ENCODE results near the gene SCG5.

Gene SCG5

DNA sequence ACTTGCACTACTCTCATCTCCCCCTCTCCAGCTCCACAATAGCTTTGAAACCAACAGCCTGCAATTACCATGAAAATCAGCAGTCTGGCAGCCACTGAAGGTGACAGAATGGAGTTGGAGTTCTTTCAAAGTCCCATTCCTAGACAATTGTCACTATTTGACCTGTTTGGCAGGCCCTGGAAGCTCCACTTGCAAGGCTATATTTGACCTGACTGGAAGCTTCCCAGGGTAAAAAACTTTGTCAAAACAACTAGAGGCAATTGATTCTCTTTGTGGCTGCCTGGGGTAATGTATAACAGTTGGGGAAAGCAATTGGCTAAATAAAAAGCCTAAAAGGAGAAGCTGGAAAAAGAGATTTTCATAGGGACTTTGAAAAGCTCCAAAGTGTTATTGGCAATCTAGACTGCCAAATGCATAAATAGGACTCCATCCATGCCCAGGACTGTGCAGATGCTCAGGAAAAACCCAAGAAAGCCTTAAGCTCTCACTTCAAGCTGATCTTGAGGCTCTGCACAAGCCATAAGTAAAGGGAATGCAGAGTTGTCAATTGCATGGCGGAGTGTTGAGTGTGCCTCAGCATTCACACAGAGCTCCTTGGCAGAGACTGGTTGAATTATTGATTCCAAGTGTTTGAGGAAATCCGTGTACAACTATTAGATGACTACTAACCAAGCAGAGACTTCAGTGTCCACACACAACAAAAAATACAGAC lies 94.6 kb downstream of the SCG5 start:
- H3K36me3 ChIP-seq (ENCODE audit: low read depth) = no peaks in the 10 kb centered on the region
- H3K9me3 ChIP-seq (ENCODE audit: severe bottlenecking) = no peaks in the 10 kb centered on the region
- TF ChIP-seq CTCF (IDR thresholded peaks at IDR 0.05; ENCODE audit: poor library complexity, severe bottlenecking) = no peak
- no peak overlapping the region for H3K27ac ChIP-seq (ENCODE audit: poor library complexity, severe bottlenecking)
- H3K4me3 ChIP-seq (ENCODE audit: severe bottlenecking) = no peak overlapping the region
- H3K27me3 ChIP-seq (ENCODE audit: insufficient read depth, poor library complexity, severe bottlenecking) = no peaks in the 10 kb centered on the region
- DNase-seq (ENCODE audit: low spot score) (no peak), ATAC-seq (ENCODE audit: low read depth) (no peak)
- peaks cover under 1% of the 10 kb centered on the region for H3K4me1 ChIP-seq (ENCODE audit: insufficient read depth, poor library complexity, severe bottlenecking)

GRCh38 chr15:32736701-32737061 lies 95.2 kb downstream of the SCG5 start:
- no peaks in the 10 kb centered on the region for H3K4me1 ChIP-seq (ENCODE audit: insufficient read depth, poor library complexity, severe bottlenecking)
- no peak for DNase-seq (ENCODE audit: low spot score)
- H3K4me3 ChIP-seq (ENCODE audit: severe bottlenecking) = no peak overlapping the region
- no peak for TF ChIP-seq CTCF (IDR thresholded peaks at IDR 0.05; ENCODE audit: poor library complexity, severe bottlenecking)
- H3K9me3 ChIP-seq (ENCODE audit: severe bottlenecking) = peaks cover 2% of the 10 kb centered on the region
- H3K36me3 ChIP-seq (ENCODE audit: low read depth) = no peaks in the 10 kb centered on the region
- H3K27ac ChIP-seq (ENCODE audit: poor library complexity, severe bottlenecking) = no peak overlapping the region
- no peaks in the 10 kb centered on the region for H3K27me3 ChIP-seq (ENCODE audit: insufficient read depth, poor library complexity, severe bottlenecking)
- no peak for ATAC-seq (ENCODE audit: low read depth)

GRCh38 chr15:32737304-32737703 lies 95.8 kb downstream of the SCG5 start:
- H3K27me3 ChIP-seq (ENCODE audit: insufficient read depth, poor library complexity, severe bottlenecking) = no peaks in the 10 kb centered on the region
- TF ChIP-seq CTCF (IDR thresholded peaks at IDR 0.05; ENCODE audit: poor library complexity, severe bottlenecking) = no peak
- no peak for ATAC-seq (ENCODE audit: low read depth)
- peaks cover 2% of the 10 kb centered on the region for H3K9me3 ChIP-seq (ENCODE audit: severe bottlenecking)
- H3K27ac ChIP-seq (ENCODE audit: poor library complexity, severe bottlenecking) = no peak overlapping the region
- DNase-seq (ENCODE audit: low spot score) = no peak
- H3K4me3 ChIP-seq (ENCODE audit: severe bottlenecking) = no peak overlapping the region
- no peaks in the 10 kb centered on the region for H3K36me3 ChIP-seq (ENCODE audit: low read depth)
- H3K4me1 ChIP-seq (ENCODE audit: insufficient read depth, poor library complexity, severe bottlenecking) = no peaks in the 10 kb centered on the region

GRCh38 chr15:32738666-32739065 lies 97.2 kb downstream of the SCG5 start:
- ATAC-seq (ENCODE audit: low read depth) (no peak), DNase-seq (ENCODE audit: low spot score) (no peak)
- H3K27ac ChIP-seq (ENCODE audit: poor library complexity, severe bottlenecking) = no peak overlapping the region
- H3K27me3 ChIP-seq (ENCODE audit: insufficient read depth, poor library complexity, severe bottlenecking) = no peaks in the 10 kb centered on the region
- H3K36me3 ChIP-seq (ENCODE audit: low read depth) = no peaks in the 10 kb centered on the region
- H3K4me3 ChIP-seq (ENCODE audit: severe bottlenecking) = no peak overlapping the region
- no peaks in the 10 kb centered on the region for H3K4me1 ChIP-seq (ENCODE audit: insufficient read depth, poor library complexity, severe bottlenecking)
- no peak for TF ChIP-seq CTCF (IDR thresholded peaks at IDR 0.05; ENCODE audit: poor library complexity, severe bottlenecking)
- H3K9me3 ChIP-seq (ENCODE audit: severe bottlenecking) = peaks cover 2% of the 10 kb centered on the region

GRCh38 chr15:32739522-32740063 lies 98.1 kb downstream of the SCG5 start:
- no peaks in the 10 kb centered on the region for H3K4me1 ChIP-seq (ENCODE audit: insufficient read depth, poor library complexity, severe bottlenecking)

More at GRCh38 chr15:32739522-32740063, 98.1 kb downstream of the SCG5 start:
- H3K9me3 ChIP-seq (ENCODE audit: severe bottlenecking) = peaks cover 2% of the 10 kb centered on the region
- no peaks in the 10 kb centered on the region for H3K36me3 ChIP-seq (ENCODE audit: low read depth)
- no peak for ATAC-seq (ENCODE audit: low read depth)
- no peak for DNase-seq (ENCODE audit: low spot score)
- no peak overlapping the region for H3K27ac ChIP-seq (ENCODE audit: poor library complexity, severe bottlenecking)
- TF ChIP-seq CTCF (IDR thresholded peaks at IDR 0.05; ENCODE audit: poor library complexity, severe bottlenecking) = no peak
- no peak overlapping the region for H3K4me3 ChIP-seq (ENCODE audit: severe bottlenecking)
- no peaks in the 10 kb centered on the region for H3K27me3 ChIP-seq (ENCODE audit: insufficient read depth, poor library complexity, severe bottlenecking)

Data from RWPE2 (cell line).